Rectal smooth muscle tissue (tissue), 1 donor: ENCODE measurements around the gene OR51D1.

Experiments used
- H3K27ac ChIP-seq: one replicate; pipeline ENCODE4 v1.7.0; 2013; ENCODE audit warnings: low read depth, low read length, inconsistent platforms
- H3K27me3 ChIP-seq: one replicate; pipeline ENCODE4 v1.7.0; 2013; ENCODE audit warnings: low read length; ENCODE audit not compliant: control insufficient read depth, insufficient read depth
- H3K36me3 ChIP-seq: one replicate; pipeline ENCODE4 v1.7.0; 2013; ENCODE audit warnings: low read length; ENCODE audit not compliant: control insufficient read depth, insufficient read depth
- H3K4me1 ChIP-seq: one replicate; pipeline ENCODE4 v1.7.0; 2013; ENCODE audit warnings: low read length; ENCODE audit not compliant: control insufficient read depth, insufficient read depth
- H3K4me3 ChIP-seq: one replicate; pipeline ENCODE4 v1.7.0; 2013; ENCODE audit warnings: low read length
- H3K9ac ChIP-seq: one replicate; pipeline ENCODE4 v1.7.0; 2013; ENCODE audit warnings: low read length

Gene OR51D1

GRCh38 chr11:4658629-4659445 lies 21.6 kb downstream of the OR51D1 start:
- H3K27ac ChIP-seq: no peak overlapping the region
- no peak overlapping the region for H3K9ac ChIP-seq
- no peaks in the 10 kb centered on the region for H3K4me1 ChIP-seq
- H3K4me3 ChIP-seq: no peak overlapping the region
- H3K27me3 ChIP-seq: no peaks in the 10 kb centered on the region
- H3K36me3 ChIP-seq: no peaks in the 10 kb centered on the region

- Histone ChIP-seq H3K9ac (no peak overlapping the region), H3K4me3 (no peak overlapping the region), H3K4me1 (no peaks in the 10 kb centered on the region)
Measured at GRCh38 chr11:4662876-4663275, 25.6 kb downstream of the OR51D1 start.

GRCh38 chr11:4664183-4664582 lies 26.9 kb downstream of the OR51D1 start:
- H3K4me1 ChIP-seq: no peaks in the 10 kb centered on the region
- H3K27me3 ChIP-seq: no peaks in the 10 kb centered on the region
- no peak overlapping the region for H3K4me3 ChIP-seq
- no peak overlapping the region for H3K27ac ChIP-seq
- H3K9ac ChIP-seq: no peak overlapping the region
- H3K36me3 ChIP-seq: no peaks in the 10 kb centered on the region

More at GRCh38 chr11:4662876-4663275, 25.6 kb downstream of the OR51D1 start:
- H3K27ac ChIP-seq: no peak overlapping the region
- H3K27me3 ChIP-seq: no peaks in the 10 kb centered on the region
- H3K36me3 ChIP-seq: no peaks in the 10 kb centered on the region

- Histone ChIP-seq H3K4me3 (no peak overlapping the region), H3K27ac (no peak overlapping the region), H3K27me3 (no peaks in the 10 kb centered on the region), H3K36me3 (no peaks in the 10 kb centered on the region), H3K4me1 (no peaks in the 10 kb centered on the region), H3K9ac (no peak overlapping the region)
Measured at GRCh38 chr11:4664786-4665185, 27.5 kb downstream of the OR51D1 start.

- H3K27me3 ChIP-seq: no peaks in the 10 kb centered on the region
- no peak overlapping the region for H3K27ac ChIP-seq
Measured at GRCh38 chr11:4665424-4665823, 28.1 kb downstream of the OR51D1 start.

GRCh38 chr11:4671741-4672140 lies 34.5 kb downstream of the OR51D1 start:
- Histone ChIP-seq H3K36me3 (no peaks in the 10 kb centered on the region), H3K27me3 (no peaks in the 10 kb centered on the region), H3K9ac (no peak overlapping the region), H3K4me1 (peaks cover 9% of the 10 kb centered on the region), H3K4me3 (no peak overlapping the region), H3K27ac (no peak overlapping the region)

More at GRCh38 chr11:4665424-4665823, 28.1 kb downstream of the OR51D1 start:
- no peaks in the 10 kb centered on the region for H3K36me3 ChIP-seq
- no peaks in the 10 kb centered on the region for H3K4me1 ChIP-seq
- no peak overlapping the region for H3K9ac ChIP-seq
- no peak overlapping the region for H3K4me3 ChIP-seq

GRCh38 chr11:4672470-4672869 lies 35.2 kb downstream of the OR51D1 start:
- Histone ChIP-seq H3K4me3 (no peak overlapping the region), H3K9ac (no peak overlapping the region), H3K27ac (no peak overlapping the region), H3K36me3 (no peaks in the 10 kb centered on the region), H3K27me3 (no peaks in the 10 kb centered on the region), H3K4me1 (peaks cover 9% of the 10 kb centered on the region)

- H3K27ac ChIP-seq: no peak overlapping the region
- H3K4me1 ChIP-seq: peaks cover 9% of the 10 kb centered on the region
- no peaks in the 10 kb centered on the region for H3K27me3 ChIP-seq
- no peaks in the 10 kb centered on the region for H3K36me3 ChIP-seq
- no peak overlapping the region for H3K9ac ChIP-seq
- H3K4me3 ChIP-seq: no peak overlapping the region
Measured at GRCh38 chr11:4673781-4674180, 36.5 kb downstream of the OR51D1 start.

GRCh38 chr11:4677948-4678347 lies 40.7 kb downstream of the OR51D1 start:
- Histone ChIP-seq H3K27me3 (no peaks in the 10 kb centered on the region), H3K9ac (no peak overlapping the region), H3K4me3 (no peak overlapping the region), H3K36me3 (no peaks in the 10 kb centered on the region), H3K4me1 (peaks cover 1% of the 10 kb centered on the region), H3K27ac (no peak overlapping the region)

GRCh38 chr11:4680341-4680740 lies 43.1 kb downstream of the OR51D1 start:
- no peaks in the 10 kb centered on the region for H3K4me1 ChIP-seq
- H3K27me3 ChIP-seq: no peaks in the 10 kb centered on the region
- no peak overlapping the region for H3K27ac ChIP-seq
- H3K9ac ChIP-seq: no peak overlapping the region
- no peaks in the 10 kb centered on the region for H3K36me3 ChIP-seq
- no peak overlapping the region for H3K4me3 ChIP-seq

GRCh38 chr11:4682623-4683419 lies 45.5 kb downstream of the OR51D1 start:
- Histone ChIP-seq H3K27ac (no peak overlapping the region), H3K9ac (no peak overlapping the region), H3K36me3 (no peaks in the 10 kb centered on the region), H3K27me3 (no peaks in the 10 kb centered on the region), H3K4me3 (no peak overlapping the region), H3K4me1 (no peaks in the 10 kb centered on the region)

GRCh38 chr11:4684631-4685285 lies 47.5 kb downstream of the OR51D1 start:
- Histone ChIP-seq H3K27me3 (no peaks in the 10 kb centered on the region), H3K9ac (no peak overlapping the region), H3K27ac (no peak overlapping the region)

More at GRCh38 chr11:4684631-4685285, 47.5 kb downstream of the OR51D1 start:
- Histone ChIP-seq H3K4me1 (no peaks in the 10 kb centered on the region), H3K4me3 (no peak overlapping the region), H3K36me3 (no peaks in the 10 kb centered on the region)
